Suprapubic skin (tissue), 4 donors: ENCODE results near the gene SLC9A8. TPM values are rescaled to one million over a fixed set of nuclear protein-coding genes. Genes with fewer than 3 reads are reported as not detected.
"Not testable (repeated sequence)": the region's sequence is repeated elsewhere in the genome, so short reads cannot be mapped to it uniquely, and the experiment has no call there.

Source experiments
- DNase-seq, 2 donors: peaks; one replicate each; pipeline ENCODE4 v3.0.0-alpha.2; 2019; ENCODE audit warnings: low spot score in 2 of 2
- H3K27ac ChIP-seq: fragments of 200-600 bp; sonication (generic); one replicate; pipeline ENCODE4 v1.5.1; 2019
- H3K27me3 ChIP-seq: fragments of 200-600 bp; sonication (generic); one replicate; pipeline ENCODE4 v1.5.1; 2019
- H3K36me3 ChIP-seq: fragments of 200-600 bp; sonication (generic); one replicate; pipeline ENCODE4 v1.5.1; 2019
- H3K4me1 ChIP-seq: fragments of 200-600 bp; sonication (generic); one replicate; pipeline ENCODE4 v1.5.1; 2019
- H3K4me3 ChIP-seq: fragments of 200-600 bp; sonication (generic); one replicate; pipeline ENCODE4 v1.5.1; 2019; ENCODE audit warnings: mild to moderate bottlenecking
- H3K9me3 ChIP-seq: fragments of 200-600 bp; sonication (generic); one replicate; pipeline ENCODE4 v1.5.1; 2019
- CTCF ChIP-seq, 2 donors: fragments of 200-600 bp in 1 of 2; fragments of 450-650 bp in 1 of 2; sonication (generic) in 1 of 2; IDR thresholded peaks; one replicate each; pipeline ENCODE4 v1.5.1; 2016 to 2019; ENCODE audit warnings: antibody characterized with exemption in 2 of 2, mild to moderate bottlenecking in 1 of 2, moderate library complexity in 1 of 2
- EP300 ChIP-seq: sonication (generic); formaldehyde crosslinking; IDR thresholded peaks from one replicate; pipeline ENCODE4 v1.6.1; 2017; ENCODE audit warnings: antibody characterized with exemption
- POLR2A ChIP-seq, 2 donors: fragments of 450-650 bp; IDR thresholded peaks; one replicate each; pipeline ENCODE4 v1.6.1; 2017; ENCODE audit warnings: antibody characterized with exemption in 2 of 2, mild to moderate bottlenecking in 2 of 2, moderate library complexity in 2 of 2
- POLR2AphosphoS5 ChIP-seq, 3 donors: sonication (generic); formaldehyde crosslinking; IDR thresholded peaks; one replicate each; pipeline ENCODE4 v1.6.1; 2017; ENCODE audit warnings: antibody characterized with exemption in 3 of 3
- WGBS: methylation state at CpG from one replicate; pipeline ENCODE4 v1.1.5; 2018; 5-methylcytosine and 5-hydroxymethylcytosine counted together
- total RNA-seq, 4 donors: library from RNA; depleted of rRNA; stranded (reverse); fragments of >200 nt; gene quantifications; one replicate each; pipeline ENCODE4 v1.1.0, GENCODE V29; 2016

The SLC9A8 gene
- total RNA-seq, 4 donors from 2014 or later = 5.7 to 15.6 (median 9.2) TPM

- no peak for DNase-seq
- H3K27ac ChIP-seq = no peak overlapping the region
- no peak overlapping the region for H3K4me3 ChIP-seq
- peaks cover 6% of the 10 kb centered on the region for H3K36me3 ChIP-seq
- H3K9me3 ChIP-seq = no peaks in the 10 kb centered on the region
- TF ChIP-seq POLR2A (IDR thresholded peaks at IDR 0.05) (no peak), EP300 (no peak), CTCF (IDR thresholded peaks at IDR 0.05) (no peak), POLR2AphosphoS5 (IDR thresholded peaks at IDR 0.05) (no peak)
- H3K27me3 ChIP-seq = no peaks in the 10 kb centered on the region
- H3K4me1 ChIP-seq = peaks cover 13% of the 10 kb centered on the region
- 75% methylated on average over 8 of the region's 12 CpGs for WGBS
Measured at GRCh38 chr20:49893242-49894072, 80.8 kb downstream of the SLC9A8 start.

- Histone ChIP-seq H3K4me3 (no peak overlapping the region), H3K9me3 (no peaks in the 10 kb centered on the region), H3K36me3 (peaks cover 2% of the 10 kb centered on the region), H3K27ac (no peak overlapping the region), H3K4me1 (peaks cover 12% of the 10 kb centered on the region), H3K27me3 (no peaks in the 10 kb centered on the region)
- no peak for DNase-seq
- 71% methylated on average over 6 of the region's 6 CpGs for WGBS
- TF ChIP-seq POLR2A (IDR thresholded peaks at IDR 0.05) = no peak
- no peak for TF ChIP-seq CTCF (IDR thresholded peaks at IDR 0.05)
- TF ChIP-seq EP300 = no peak
- TF ChIP-seq POLR2AphosphoS5 (IDR thresholded peaks at IDR 0.05) = no peak
Measured at GRCh38 chr20:49894073-49894470, 81.4 kb downstream of the SLC9A8 start.

GRCh38 chr20:49895474-49896093, 83.0 kb downstream of the SLC9A8 start:
- not testable (repeated sequence) for H3K4me3 ChIP-seq, H3K36me3 ChIP-seq, DNase-seq, H3K27ac ChIP-seq, H3K27me3 ChIP-seq, H3K9me3 ChIP-seq, H3K4me1 ChIP-seq
- WGBS = 81% methylated on average over 7 of the region's 7 CpGs

DNA sequence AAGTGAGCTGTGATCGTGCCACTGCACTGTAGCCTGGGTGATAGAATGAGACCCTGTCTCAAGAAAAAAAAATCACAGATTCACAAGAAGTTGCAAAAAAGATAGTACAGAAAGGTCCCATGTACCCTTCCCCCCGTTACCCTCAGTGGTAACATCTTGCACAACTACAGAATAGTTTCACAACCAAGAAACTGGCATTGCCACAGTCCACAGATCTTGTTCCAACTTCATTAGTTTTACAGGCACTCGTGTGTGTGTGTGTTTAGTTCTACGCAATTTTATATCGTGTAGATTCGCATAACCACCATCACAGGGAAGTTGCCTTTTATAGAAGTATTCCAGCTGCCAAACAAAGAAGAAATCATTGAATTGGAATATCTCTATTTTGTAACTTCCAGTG, 83.6 kb downstream of the SLC9A8 start:
- H3K4me1 ChIP-seq = peaks cover 4% of the 10 kb centered on the region
- H3K9me3 ChIP-seq = no peaks in the 10 kb centered on the region
- TF ChIP-seq CTCF (IDR thresholded peaks at IDR 0.05) (no peak), POLR2A (IDR thresholded peaks at IDR 0.05) (no peak), POLR2AphosphoS5 (IDR thresholded peaks at IDR 0.05) (no peak), EP300 (no peak)
- no peak overlapping the region for H3K27ac ChIP-seq
- H3K36me3 ChIP-seq = no peaks in the 10 kb centered on the region
- H3K27me3 ChIP-seq = no peaks in the 10 kb centered on the region
- DNase-seq = no peak
- WGBS = 76% methylated on average over 6 of the region's 6 CpGs
- H3K4me3 ChIP-seq = no peak overlapping the region

DNA sequence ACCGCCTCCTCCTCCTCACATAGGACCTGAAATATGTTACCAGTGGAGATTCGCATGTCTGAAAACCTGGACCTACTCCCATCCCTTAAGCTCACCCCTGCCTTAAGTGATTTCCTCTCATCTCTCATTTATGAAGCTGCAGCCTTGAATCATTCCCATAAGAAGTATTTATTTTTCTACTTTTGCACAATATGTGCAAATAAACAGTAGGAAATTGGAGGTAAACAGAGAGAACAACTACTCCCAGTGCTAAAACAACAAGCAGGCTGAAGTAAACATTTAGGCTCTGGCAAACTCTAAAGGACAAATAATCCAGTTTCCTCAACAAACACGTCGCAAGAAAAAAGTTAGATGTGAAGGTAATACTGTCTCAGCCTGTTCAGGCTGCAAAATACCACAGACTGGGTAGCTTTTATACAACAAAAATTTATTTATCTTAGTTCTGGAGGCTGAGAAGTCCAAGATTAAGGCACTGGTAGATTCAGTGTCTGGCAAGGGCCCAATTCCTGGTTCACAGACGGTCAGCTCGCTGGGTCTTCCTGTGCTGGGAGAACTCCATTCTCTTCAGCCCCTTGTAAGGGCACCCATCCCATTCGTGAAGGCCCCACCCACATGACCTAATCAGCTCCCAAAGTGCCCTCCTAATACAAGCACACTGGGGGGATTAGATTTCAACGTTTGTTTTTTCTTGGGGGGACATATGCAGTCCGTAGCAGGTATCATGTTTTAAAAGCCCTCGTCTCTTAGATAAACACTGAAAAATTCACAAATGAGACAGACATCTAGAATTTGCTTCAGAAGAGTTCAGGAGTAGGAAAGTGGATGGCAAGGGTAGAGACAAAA, 87.1 kb downstream of the SLC9A8 start:
- Histone ChIP-seq H3K27ac (no peak overlapping the region), H3K9me3 (no peaks in the 10 kb centered on the region), H3K36me3 (peaks cover 16% of the 10 kb centered on the region), H3K4me1 (no peaks in the 10 kb centered on the region), H3K4me3 (no peak overlapping the region), H3K27me3 (no peaks in the 10 kb centered on the region)
- TF ChIP-seq CTCF (IDR thresholded peaks at IDR 0.05) (no peak), EP300 (no peak), POLR2AphosphoS5 (IDR thresholded peaks at IDR 0.05) (no peak), POLR2A (IDR thresholded peaks at IDR 0.05) (no peak)
- WGBS = 80% methylated on average over 10 of the region's 10 CpGs
- DNase-seq = no peak
